Esophagus squamous epithelium (tissue), 4 donors: ENCODE measurements around the gene CA10.

Source experiments
- POLR2A ChIP-seq, 4 donors: fragments of 450-650 bp; IDR thresholded peaks; one replicate each; pipeline ENCODE4 v1.6.1; 2017; ENCODE audit warnings: antibody characterized with exemption in 4 of 4, mild to moderate bottlenecking in 4 of 4, moderate library complexity in 3 of 4
- TF ChIP-seq, protein P1 (sequence below), 6 experiments: fragments of 450-650 bp in 4 of 6; fragments of 200-600 bp in 2 of 6; sonication (generic) in 2 of 6; IDR thresholded peaks; one replicate each; pipeline ENCODE4 v1.5.1; 2016 to 2019; ENCODE audit warnings: antibody characterized with exemption in 6 of 6, mild to moderate bottlenecking in 4 of 6, moderate library complexity in 4 of 6

DNA sequence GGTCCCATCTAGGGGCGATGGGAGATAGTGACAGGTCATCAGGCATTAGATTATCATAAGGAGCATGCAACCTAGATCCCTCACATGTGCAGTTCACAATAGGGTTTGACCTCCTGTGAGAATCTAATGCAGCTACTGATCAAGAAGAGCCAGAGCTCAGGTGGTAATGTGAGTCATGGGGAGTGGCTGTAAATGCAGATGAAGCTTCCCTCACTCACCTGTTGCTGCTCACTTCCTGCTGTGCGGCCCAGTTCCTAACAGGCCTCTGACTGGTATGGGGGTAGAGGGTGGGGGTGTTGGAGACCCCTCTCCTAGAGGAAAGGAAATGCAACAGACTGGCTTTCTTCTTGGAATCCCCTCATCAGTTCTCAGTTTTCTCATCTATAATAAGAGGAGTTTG is 131.4 kb downstream of the CA10 start:
- TF ChIP-seq, protein P1, sequence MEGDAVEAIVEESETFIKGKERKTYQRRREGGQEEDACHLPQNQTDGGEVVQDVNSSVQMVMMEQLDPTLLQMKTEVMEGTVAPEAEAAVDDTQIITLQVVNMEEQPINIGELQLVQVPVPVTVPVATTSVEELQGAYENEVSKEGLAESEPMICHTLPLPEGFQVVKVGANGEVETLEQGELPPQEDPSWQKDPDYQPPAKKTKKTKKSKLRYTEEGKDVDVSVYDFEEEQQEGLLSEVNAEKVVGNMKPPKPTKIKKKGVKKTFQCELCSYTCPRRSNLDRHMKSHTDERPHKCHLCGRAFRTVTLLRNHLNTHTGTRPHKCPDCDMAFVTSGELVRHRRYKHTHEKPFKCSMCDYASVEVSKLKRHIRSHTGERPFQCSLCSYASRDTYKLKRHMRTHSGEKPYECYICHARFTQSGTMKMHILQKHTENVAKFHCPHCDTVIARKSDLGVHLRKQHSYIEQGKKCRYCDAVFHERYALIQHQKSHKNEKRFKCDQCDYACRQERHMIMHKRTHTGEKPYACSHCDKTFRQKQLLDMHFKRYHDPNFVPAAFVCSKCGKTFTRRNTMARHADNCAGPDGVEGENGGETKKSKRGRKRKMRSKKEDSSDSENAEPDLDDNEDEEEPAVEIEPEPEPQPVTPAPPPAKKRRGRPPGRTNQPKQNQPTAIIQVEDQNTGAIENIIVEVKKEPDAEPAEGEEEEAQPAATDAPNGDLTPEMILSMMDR (IDR thresholded peaks at IDR 0.05) = no peak
- TF ChIP-seq POLR2A (IDR thresholded peaks at IDR 0.05) = no peak
